ENCODE data around the gene CSTPP1. TPM values are rescaled to one million over a fixed set of nuclear protein-coding genes. Genes with fewer than 3 reads are reported as not detected.

CSTPP1 gene
- total RNA-seq, 1 donor from 2014 or later: 31.5 TPM

DNA sequence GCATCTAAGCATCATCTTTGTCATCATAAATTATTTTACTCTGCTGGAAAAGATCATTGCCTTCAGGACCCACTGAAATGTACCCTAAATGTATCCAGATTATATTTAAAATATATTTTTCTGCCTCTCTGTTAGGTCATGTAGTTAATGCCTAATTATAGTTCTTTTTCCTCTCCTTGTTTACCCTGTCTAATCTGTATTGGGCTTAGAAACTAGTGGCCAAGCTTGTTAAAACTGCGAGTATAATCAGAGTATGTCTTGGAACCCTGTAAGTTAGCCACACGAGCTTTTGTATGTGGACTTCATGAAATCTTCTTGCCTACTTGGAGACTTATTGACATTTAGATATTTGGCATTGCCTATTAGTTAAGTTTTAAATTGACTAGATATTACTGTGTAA is 184.5 kb downstream of the CSTPP1 start:
- Histone ChIP-seq H3K4me3 (ENCODE audit: low read depth, low read length) (no peak overlapping the region), H3K36me3 (ENCODE audit: control insufficient read depth, insufficient read depth, low read length) (no peaks in the 10 kb centered on the region), H3K27me3 (ENCODE audit: control insufficient read depth, insufficient read depth, low read length) (no peaks in the 10 kb centered on the region)
- TF ChIP-seq, protein P1, sequence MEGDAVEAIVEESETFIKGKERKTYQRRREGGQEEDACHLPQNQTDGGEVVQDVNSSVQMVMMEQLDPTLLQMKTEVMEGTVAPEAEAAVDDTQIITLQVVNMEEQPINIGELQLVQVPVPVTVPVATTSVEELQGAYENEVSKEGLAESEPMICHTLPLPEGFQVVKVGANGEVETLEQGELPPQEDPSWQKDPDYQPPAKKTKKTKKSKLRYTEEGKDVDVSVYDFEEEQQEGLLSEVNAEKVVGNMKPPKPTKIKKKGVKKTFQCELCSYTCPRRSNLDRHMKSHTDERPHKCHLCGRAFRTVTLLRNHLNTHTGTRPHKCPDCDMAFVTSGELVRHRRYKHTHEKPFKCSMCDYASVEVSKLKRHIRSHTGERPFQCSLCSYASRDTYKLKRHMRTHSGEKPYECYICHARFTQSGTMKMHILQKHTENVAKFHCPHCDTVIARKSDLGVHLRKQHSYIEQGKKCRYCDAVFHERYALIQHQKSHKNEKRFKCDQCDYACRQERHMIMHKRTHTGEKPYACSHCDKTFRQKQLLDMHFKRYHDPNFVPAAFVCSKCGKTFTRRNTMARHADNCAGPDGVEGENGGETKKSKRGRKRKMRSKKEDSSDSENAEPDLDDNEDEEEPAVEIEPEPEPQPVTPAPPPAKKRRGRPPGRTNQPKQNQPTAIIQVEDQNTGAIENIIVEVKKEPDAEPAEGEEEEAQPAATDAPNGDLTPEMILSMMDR (IDR thresholded peaks at IDR 0.05; ENCODE audit: insufficient read depth, low read length, poor library complexity, severe bottlenecking): no peak
- DNase-seq (ENCODE audit: low read depth): no peak

DNA sequence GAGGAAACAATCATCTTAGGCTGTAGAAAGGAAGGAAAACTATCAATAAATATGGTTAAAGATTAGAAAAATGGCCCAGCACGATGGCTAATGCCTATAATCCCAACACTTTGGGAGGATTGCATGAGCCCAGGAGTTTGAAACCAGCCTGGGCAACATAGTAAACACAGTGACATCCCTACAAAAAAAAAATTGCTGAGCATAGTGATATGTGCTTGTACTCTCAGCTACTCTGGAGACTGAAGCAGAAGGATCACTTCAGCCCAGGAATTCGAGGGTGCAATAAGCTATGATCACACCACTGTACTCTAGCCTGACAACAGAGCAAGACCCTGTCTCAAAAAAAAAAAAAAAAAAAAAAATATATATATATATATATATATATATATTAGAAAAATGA is 185.2 kb downstream of the CSTPP1 start:
- DNase-seq (ENCODE audit: low read depth): no peak
- H3K4me3 ChIP-seq (ENCODE audit: low read depth, low read length): no peak overlapping the region
- H3K27me3 ChIP-seq (ENCODE audit: control insufficient read depth, insufficient read depth, low read length): no peaks in the 10 kb centered on the region
- H3K36me3 ChIP-seq (ENCODE audit: control insufficient read depth, insufficient read depth, low read length): no peaks in the 10 kb centered on the region
- TF ChIP-seq, protein P1 (IDR thresholded peaks at IDR 0.05; ENCODE audit: insufficient read depth, low read length, poor library complexity, severe bottlenecking): no peak

DNA sequence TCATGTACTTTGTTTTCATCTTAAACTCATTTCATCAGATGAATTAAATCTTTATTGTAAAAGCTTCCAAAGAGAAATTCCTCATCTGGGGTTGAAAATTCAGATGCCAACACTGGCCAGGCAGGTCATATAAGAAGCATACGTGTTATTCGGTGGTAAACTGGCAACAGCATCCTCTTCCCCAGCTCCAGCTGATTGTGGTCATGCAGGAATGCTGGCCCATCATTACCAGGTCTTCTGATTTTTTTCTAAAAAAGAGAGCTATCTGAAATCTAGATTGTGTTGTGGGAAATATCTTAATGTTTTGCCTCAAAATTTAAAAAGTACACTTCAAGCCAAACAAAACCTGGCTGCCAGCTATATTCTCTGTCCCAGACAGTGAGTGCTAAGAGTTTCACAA is 186.5 kb downstream of the CSTPP1 start:
- H3K27me3 ChIP-seq (ENCODE audit: control insufficient read depth, insufficient read depth, low read length): no peaks in the 10 kb centered on the region
- no peaks in the 10 kb centered on the region for H3K36me3 ChIP-seq (ENCODE audit: control insufficient read depth, insufficient read depth, low read length)
- DNase-seq (ENCODE audit: low read depth): no peak
- H3K4me3 ChIP-seq (ENCODE audit: low read depth, low read length): no peak overlapping the region
- TF ChIP-seq, protein P1 (IDR thresholded peaks at IDR 0.05; ENCODE audit: insufficient read depth, low read length, poor library complexity, severe bottlenecking): no peak

DNA sequence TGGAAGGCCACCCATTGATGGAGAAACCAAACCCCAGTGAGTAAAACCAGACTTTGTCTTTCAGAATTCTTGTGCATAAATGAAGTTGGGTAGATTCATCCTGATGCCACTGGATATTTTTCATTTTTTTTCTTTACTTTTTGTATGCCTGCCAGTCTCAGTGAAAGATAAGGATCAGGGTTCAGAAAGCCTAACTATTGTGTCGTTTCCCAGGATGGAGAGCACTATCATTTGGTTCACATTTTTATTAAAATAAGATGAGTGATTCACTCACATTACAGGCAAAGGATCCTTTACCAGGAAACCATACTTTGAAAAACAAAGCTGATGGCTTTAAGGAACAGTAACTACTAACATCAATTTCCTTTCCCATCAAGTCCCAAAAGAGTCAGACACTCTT is 188.1 kb downstream of the CSTPP1 start:
- no peaks in the 10 kb centered on the region for H3K36me3 ChIP-seq (ENCODE audit: control insufficient read depth, insufficient read depth, low read length)
- H3K27me3 ChIP-seq (ENCODE audit: control insufficient read depth, insufficient read depth, low read length): no peaks in the 10 kb centered on the region
- no peak overlapping the region for H3K4me3 ChIP-seq (ENCODE audit: low read depth, low read length)
- no peak for DNase-seq (ENCODE audit: low read depth)
- TF ChIP-seq, protein P1 (IDR thresholded peaks at IDR 0.05; ENCODE audit: insufficient read depth, low read length, poor library complexity, severe bottlenecking): no peak

DNA sequence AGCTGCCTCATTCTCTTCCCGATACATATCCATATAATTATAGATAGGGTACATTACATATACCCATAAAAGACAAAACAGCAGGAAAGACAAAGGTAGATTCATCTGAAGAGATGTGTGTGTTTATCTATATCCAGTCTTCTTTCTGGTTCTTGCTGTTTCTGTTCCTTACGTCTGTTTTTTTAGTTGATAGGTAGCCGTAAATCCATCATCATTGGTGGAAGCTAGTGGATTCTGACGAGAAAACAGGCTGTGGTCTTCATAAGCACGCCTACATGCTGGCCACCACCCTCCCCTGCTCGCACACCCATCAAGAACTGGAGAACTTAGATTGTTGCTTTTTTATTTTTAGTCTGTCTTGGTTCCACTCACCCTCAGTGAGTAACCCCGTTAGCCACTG is 188.5 kb downstream of the CSTPP1 start:
- no peaks in the 10 kb centered on the region for H3K27me3 ChIP-seq (ENCODE audit: control insufficient read depth, insufficient read depth, low read length)
- TF ChIP-seq, protein P1 (IDR thresholded peaks at IDR 0.05; ENCODE audit: insufficient read depth, low read length, poor library complexity, severe bottlenecking): no peak
- no peaks in the 10 kb centered on the region for H3K36me3 ChIP-seq (ENCODE audit: control insufficient read depth, insufficient read depth, low read length)
- no peak overlapping the region for H3K4me3 ChIP-seq (ENCODE audit: low read depth, low read length)
- no peak for DNase-seq (ENCODE audit: low read depth)

DNA sequence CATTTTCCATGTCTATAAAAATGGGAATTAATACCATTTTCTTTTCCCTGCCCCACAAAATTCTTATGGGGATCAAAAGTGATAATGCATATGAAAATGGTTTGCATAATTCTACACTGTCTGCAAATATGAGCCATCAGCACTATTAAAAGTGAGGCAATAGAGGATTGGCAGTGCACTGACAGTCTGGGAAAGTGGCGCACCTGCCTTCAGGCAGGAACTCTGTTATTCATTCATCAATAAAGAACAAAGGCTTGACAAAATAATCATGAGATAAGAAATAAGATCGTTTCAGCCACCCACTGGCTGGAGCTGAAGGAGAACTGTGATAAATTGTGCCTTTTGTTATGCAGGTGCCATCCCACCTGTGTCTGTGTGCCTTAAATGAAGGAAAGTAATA is 190.7 kb downstream of the CSTPP1 start:
- Histone ChIP-seq H3K4me3 (ENCODE audit: low read depth, low read length) (no peak overlapping the region), H3K27me3 (ENCODE audit: control insufficient read depth, insufficient read depth, low read length) (no peaks in the 10 kb centered on the region), H3K36me3 (ENCODE audit: control insufficient read depth, insufficient read depth, low read length) (no peaks in the 10 kb centered on the region)
- no peak for DNase-seq (ENCODE audit: low read depth)
- TF ChIP-seq, protein P1 (IDR thresholded peaks at IDR 0.05; ENCODE audit: insufficient read depth, low read length, poor library complexity, severe bottlenecking): no peak

Measured in kidney epithelial cell (primary cell).